Urinary bladder (tissue), 4 donors: ENCODE results near the gene MARVELD3. TPM values are rescaled to one million over a fixed set of nuclear protein-coding genes. Genes with fewer than 3 reads are reported as not detected.

Experiments
- DNase-seq: peaks from one replicate; pipeline ENCODE4 v3.0.0-alpha.2; 2015; ENCODE audit errors: extremely low spot score
- H3K27ac ChIP-seq: one replicate; pipeline ENCODE4 v1.5.1; 2013; ENCODE audit warnings: low read depth, mild to moderate bottlenecking, moderate library complexity
- H3K36me3 ChIP-seq: one replicate; pipeline ENCODE4 v1.6.1; 2013; ENCODE audit warnings: mild to moderate bottlenecking, moderate library complexity; ENCODE audit not compliant: insufficient read depth
- H3K4me1 ChIP-seq: one replicate; pipeline ENCODE4 v1.6.1; 2013; ENCODE audit warnings: mild to moderate bottlenecking, moderate library complexity; ENCODE audit not compliant: insufficient read depth
- H3K4me3 ChIP-seq: one replicate; pipeline ENCODE4 v1.5.1; 2013; ENCODE audit warnings: low read depth, low read length
- WGBS: extraction: QIAGEN DNeasy Blood & Tissue Kit; methylation state at CpG from one replicate; pipeline ENCODE4 v1.1.7; 2013; 5-methylcytosine and 5-hydroxymethylcytosine counted together
- polyA plus RNA-seq: library from polyadenylated mRNA; stranded (reverse); fragments of 200-250 nt; gene quantifications from one replicate; pipeline ENCODE4 v1.2.3, GENCODE V29; 2013
- total RNA-seq: library from RNA; depleted of rRNA; stranded (reverse); fragments of >200 nt; gene quantifications from one replicate; pipeline ENCODE4 v1.2.3, GENCODE V29; 2014
- donor health status: healthy with polysubstance abuse.
- donor health status: healthy.

The MARVELD3 gene
- total and polyA plus RNA-seq, 2 donors, result 0.57 to 2.1 TPM

GRCh38 chr16:71629278-71630016 lies 3.5 kb downstream of the MARVELD3 start:
- 74% methylated on average over 11 of the region's 11 CpGs for WGBS
- Histone ChIP-seq H3K27ac (no peak overlapping the region), H3K4me1 (no peaks in the 10 kb centered on the region), H3K36me3 (no peaks in the 10 kb centered on the region), H3K4me3 (no peak overlapping the region)
- no peak for DNase-seq

GRCh38 chr16:71630808-71631207 lies 4.8 kb downstream of the MARVELD3 start:
- no peak overlapping the region for H3K27ac ChIP-seq
- H3K4me1 ChIP-seq, result no peaks in the 10 kb centered on the region
- no peak for DNase-seq
- 89% methylated on average over 4 of the region's 4 CpGs for WGBS
- H3K36me3 ChIP-seq, result no peaks in the 10 kb centered on the region
- no peak overlapping the region for H3K4me3 ChIP-seq

DNA sequence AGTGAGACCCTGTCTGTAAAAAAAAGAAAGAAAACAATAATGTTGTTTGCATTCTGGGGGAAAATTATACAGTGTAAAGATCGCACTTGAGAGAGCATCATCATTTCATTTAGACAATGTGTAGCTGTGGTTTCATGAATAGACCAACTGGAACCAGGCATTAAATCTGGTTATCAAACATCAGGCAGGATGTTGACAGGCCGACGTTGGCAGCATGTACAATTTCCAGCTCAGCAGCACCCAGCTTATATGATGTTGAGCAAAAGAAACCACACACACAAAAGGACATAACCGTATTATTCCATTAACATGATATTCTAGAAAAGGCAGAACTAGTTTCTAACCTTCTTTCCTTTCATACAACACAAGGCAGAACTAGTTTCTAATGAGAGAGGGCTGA lies 5.8 kb downstream of the MARVELD3 start:
- DNase-seq, result no peak
- Histone ChIP-seq H3K27ac (no peak overlapping the region), H3K4me3 (no peak overlapping the region), H3K4me1 (no peaks in the 10 kb centered on the region), H3K36me3 (no peaks in the 10 kb centered on the region)
- 67% methylated on average over 4 of the region's 4 CpGs for WGBS

GRCh38 chr16:71635632-71636031 lies 9.6 kb downstream of the MARVELD3 start:
- H3K4me1 ChIP-seq, result no peaks in the 10 kb centered on the region
- H3K27ac ChIP-seq, result no peak overlapping the region
- no peak for DNase-seq
- H3K4me3 ChIP-seq, result no peak overlapping the region
- 47% methylated on average over 2 of the region's 2 CpGs for WGBS
- no peaks in the 10 kb centered on the region for H3K36me3 ChIP-seq

DNA sequence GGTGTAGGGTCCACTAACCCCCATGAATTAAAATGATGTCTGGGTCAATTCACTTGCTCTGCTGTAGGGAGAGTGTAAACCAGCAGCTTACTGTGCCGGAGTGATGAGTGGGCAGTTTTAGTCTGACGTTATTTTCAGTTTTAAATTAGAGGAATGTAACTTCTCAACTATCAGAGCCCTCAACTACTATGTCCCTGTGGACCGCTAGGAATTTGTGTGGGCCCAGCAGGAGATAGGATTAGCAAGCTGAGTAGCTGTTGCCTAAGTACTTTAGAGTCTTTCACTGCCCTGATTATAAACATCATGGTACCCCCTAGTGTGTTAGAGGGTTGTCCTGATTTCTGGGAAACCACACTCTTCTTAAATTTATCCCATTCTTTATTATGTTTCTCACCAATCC lies 11.4 kb downstream of the MARVELD3 start:
- WGBS, result 57% methylated on average over 3 of the region's 3 CpGs
- no peak overlapping the region for H3K27ac ChIP-seq
- H3K4me3 ChIP-seq, result no peak overlapping the region
- H3K36me3 ChIP-seq, result no peaks in the 10 kb centered on the region
- H3K4me1 ChIP-seq, result no peaks in the 10 kb centered on the region
- no peak for DNase-seq

DNA sequence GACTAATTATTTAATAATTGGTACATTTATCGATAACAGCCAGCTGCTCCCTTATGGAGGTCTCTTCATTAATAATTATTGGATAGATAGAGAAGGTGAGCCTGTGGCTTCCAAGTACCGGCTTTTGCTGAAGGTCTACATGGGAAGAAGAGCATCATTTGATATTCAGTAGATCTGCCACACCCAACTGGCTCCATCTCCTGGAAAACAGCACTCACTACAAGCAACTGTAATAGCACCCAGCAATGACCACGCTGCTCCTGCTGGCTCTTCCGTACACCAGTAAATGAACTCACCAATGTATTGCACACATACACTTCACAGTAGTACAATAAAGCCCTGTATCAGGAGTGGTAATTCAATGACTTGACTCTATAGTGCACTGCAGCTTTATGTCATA lies 19.5 kb downstream of the MARVELD3 start:
- Histone ChIP-seq H3K4me1 (no peaks in the 10 kb centered on the region), H3K4me3 (no peak overlapping the region), H3K27ac (no peak overlapping the region), H3K36me3 (no peaks in the 10 kb centered on the region)
- 88% methylated on average over 4 of the region's 4 CpGs for WGBS
- no peak for DNase-seq

DNA sequence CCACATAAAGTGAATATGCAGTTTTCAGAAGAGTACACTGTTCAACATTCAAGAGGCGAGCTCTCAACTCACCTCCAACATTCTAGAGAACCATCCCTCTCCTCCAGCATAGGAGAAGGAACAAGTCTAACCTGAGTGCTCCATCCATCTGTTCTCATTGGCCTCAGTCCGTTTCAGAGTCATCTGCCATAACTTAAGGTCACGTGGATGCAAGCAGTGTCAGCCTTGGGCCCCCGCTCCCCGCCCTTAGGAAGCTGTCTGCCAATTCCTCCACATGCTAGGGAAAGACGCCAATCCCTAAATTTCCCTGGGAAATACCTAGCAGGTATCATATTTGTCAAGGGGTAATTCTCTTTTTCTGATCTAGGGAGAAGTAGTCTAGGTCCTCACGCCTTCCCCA lies 21.4 kb downstream of the MARVELD3 start:
- no peak for DNase-seq
- Histone ChIP-seq H3K27ac (no peak overlapping the region), H3K36me3 (no peaks in the 10 kb centered on the region), H3K4me1 (no peaks in the 10 kb centered on the region), H3K4me3 (no peak overlapping the region)
- WGBS, result 79% methylated on average over 7 of the region's 7 CpGs

GRCh38 chr16:71648162-71648561 lies 22.2 kb downstream of the MARVELD3 start:
- no peak for DNase-seq
- 78% methylated on average over 2 of the region's 2 CpGs for WGBS
- H3K4me3 ChIP-seq, result no peak overlapping the region
- H3K4me1 ChIP-seq, result no peaks in the 10 kb centered on the region
- H3K36me3 ChIP-seq, result no peaks in the 10 kb centered on the region
- no peak overlapping the region for H3K27ac ChIP-seq

DNA sequence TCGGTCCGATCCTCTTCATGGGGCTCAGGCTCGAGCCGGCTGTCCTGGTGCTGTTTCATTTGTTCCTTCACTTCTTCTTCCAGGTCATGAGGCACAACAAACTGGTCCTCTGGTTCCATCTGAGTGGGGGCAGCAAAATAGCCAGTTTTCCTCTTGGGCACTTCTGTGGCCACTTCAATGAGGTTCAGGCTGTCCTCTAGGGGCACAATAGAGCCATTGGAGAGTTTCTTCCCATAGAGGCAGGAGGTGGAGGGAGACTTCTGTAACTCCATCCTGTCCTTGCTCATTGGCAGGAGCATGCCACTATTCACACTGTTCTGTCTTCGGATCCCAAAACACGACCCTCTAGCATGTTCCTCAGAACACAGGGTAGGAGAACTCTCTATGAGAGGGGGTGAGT lies 22.9 kb downstream of the MARVELD3 start:
- no peak overlapping the region for H3K4me3 ChIP-seq
- no peaks in the 10 kb centered on the region for H3K4me1 ChIP-seq
- no peak for DNase-seq
- H3K27ac ChIP-seq, result no peak overlapping the region
- 91% methylated on average over 6 of the region's 6 CpGs for WGBS
- no peaks in the 10 kb centered on the region for H3K36me3 ChIP-seq

GRCh38 chr16:71649704-71650103 lies 23.7 kb downstream of the MARVELD3 start:
- no peaks in the 10 kb centered on the region for H3K36me3 ChIP-seq
- WGBS, result 94% methylated on average over 7 of the region's 7 CpGs
- no peak for DNase-seq
- no peak overlapping the region for H3K27ac ChIP-seq
- no peaks in the 10 kb centered on the region for H3K4me1 ChIP-seq
- no peak overlapping the region for H3K4me3 ChIP-seq

- H3K36me3 ChIP-seq, result no peaks in the 10 kb centered on the region
- DNase-seq, result no peak
- H3K4me1 ChIP-seq, result no peaks in the 10 kb centered on the region
- H3K27ac ChIP-seq, result no peak overlapping the region
- no peak overlapping the region for H3K4me3 ChIP-seq
- 93% methylated on average over 4 of the region's 4 CpGs for WGBS
Measured at GRCh38 chr16:71658771-71659170, 32.8 kb downstream of the MARVELD3 start.

DNA sequence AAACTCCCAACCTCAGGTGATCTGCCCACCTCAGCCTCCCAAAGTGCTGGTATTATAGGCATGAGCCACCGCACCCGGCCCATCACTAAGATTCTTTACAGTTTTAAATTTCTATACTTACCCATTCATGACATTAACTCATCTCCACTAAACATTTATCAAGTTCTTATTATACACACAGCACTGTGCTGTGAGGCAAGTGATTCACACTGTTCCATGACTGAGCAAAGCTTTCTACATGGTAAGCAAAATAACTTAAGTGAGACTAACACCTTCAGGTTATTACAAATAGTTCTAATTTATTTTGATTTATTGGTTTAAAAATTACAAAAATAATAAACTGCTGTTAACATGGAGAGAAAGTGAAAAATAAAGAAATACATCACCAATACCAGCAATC lies 33.5 kb downstream of the MARVELD3 start:
- Histone ChIP-seq H3K4me1 (no peaks in the 10 kb centered on the region), H3K27ac (no peak overlapping the region), H3K36me3 (no peaks in the 10 kb centered on the region), H3K4me3 (no peak overlapping the region)
- WGBS, result 97% methylated on average over 2 of the region's 2 CpGs
- DNase-seq, result no peak

- 92% methylated on average over 1 of the region's 1 CpG for WGBS
- H3K36me3 ChIP-seq, result peaks cover 2% of the 10 kb centered on the region
Measured at GRCh38 chr16:71666264-71666663, 40.3 kb downstream of the MARVELD3 start.

DNA sequence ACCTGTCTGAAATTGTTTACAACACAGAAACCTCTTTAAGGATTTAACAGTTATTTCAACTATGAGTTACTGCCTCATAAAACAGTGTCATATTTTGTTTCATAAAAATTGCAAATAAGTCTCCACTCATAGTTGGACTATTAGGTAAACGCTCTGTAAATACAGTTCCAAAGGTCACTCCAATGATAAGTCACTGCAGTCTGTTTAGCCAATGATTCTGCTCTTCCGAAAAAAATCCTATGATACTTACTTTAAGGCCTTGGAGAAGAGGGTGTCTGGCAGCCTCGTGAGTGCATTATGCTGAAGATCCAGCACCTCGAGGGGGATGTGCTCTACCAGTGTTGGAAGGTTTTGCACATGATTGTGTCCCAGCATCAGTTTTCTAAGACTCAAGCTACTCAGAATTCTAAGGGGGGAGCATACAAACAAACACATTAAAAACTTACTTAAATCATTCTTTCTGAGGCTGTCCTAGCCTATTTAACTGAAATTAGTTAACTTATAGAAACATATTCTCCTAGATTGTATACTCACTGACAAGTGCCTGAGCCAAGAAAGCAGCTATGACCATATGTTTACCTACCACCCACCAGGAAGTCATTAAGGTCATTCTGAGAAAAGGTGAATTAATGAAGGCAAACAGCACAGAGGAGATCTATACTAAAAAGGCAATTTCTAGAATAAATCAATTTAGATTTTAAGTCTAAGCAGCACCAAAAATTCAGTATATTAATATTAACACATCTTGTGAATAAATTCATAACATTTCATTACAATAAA lies 41.1 kb downstream of the MARVELD3 start:
- Histone ChIP-seq H3K4me3 (no peak overlapping the region), H3K4me1 (no peaks in the 10 kb centered on the region), H3K36me3 (peaks cover 2% of the 10 kb centered on the region), H3K27ac (no peak overlapping the region)
- DNase-seq, result no peak
- WGBS, result 46% methylated on average over 4 of the region's 4 CpGs

More at GRCh38 chr16:71666264-71666663, 40.3 kb downstream of the MARVELD3 start:
- H3K4me1 ChIP-seq, result no peaks in the 10 kb centered on the region
- H3K27ac ChIP-seq, result no peak overlapping the region
- H3K4me3 ChIP-seq, result no peak overlapping the region
- DNase-seq, result no peak
